CD4-positive, alpha-beta T cell treated with Interleukin-2 at 100 ng/mL for 4 hours (primary cell): ENCODE results near the gene U2AF2.
A peak's percentile ranks its signal among the peaks of the same experiment; 100 is the strongest.

Experiments used
- DNase-seq: peaks from one replicate; pipeline ENCODE4 v3.0.0-alpha.2; 2020; ENCODE audit warnings: low spot score

U2AF2 gene

GRCh38 chr19:55643887-55644176, 11.0 kb upstream of the U2AF2 start:
- no peak for DNase-seq

GRCh38 chr19:55644191-55644833, 10.5 kb upstream of the U2AF2 start:
- DNase-seq = no peak

- no peak for DNase-seq
Observed at GRCh38 chr19:55644842-55645511, 9.9 kb upstream of the U2AF2 start.

GRCh38 chr19:55645512-55645881, 9.3 kb upstream of the U2AF2 start:
- DNase-seq = no peak

- no peak for DNase-seq
Observed at GRCh38 chr19:55646889-55647731, 7.7 kb upstream of the U2AF2 start.

- DNase-seq = peak; percentile 40
Observed at GRCh38 chr19:55647732-55648584, 6.9 kb upstream of the U2AF2 start, which contains the start of gene CCDC106. Gene CCDC106 (plus strand): TSS chr19:55648212. CDS start chr19:55649047, 835 bp downstream.

- DNase-seq = no peak
Observed at GRCh38 chr19:55648585-55649267, 6.1 kb upstream of the U2AF2 start.

GRCh38 chr19:55649268-55650125, 5.3 kb upstream of the U2AF2 start:
- DNase-seq = no peak

GRCh38 chr19:55650126-55650557, 4.7 kb upstream of the U2AF2 start:
- no peak for DNase-seq

- no peak for DNase-seq
Observed at GRCh38 chr19:55650602-55651230, 4.1 kb upstream of the U2AF2 start.

GRCh38 chr19:55651236-55651635, 3.6 kb upstream of the U2AF2 start:
- no peak for DNase-seq

- no peak for DNase-seq
Observed at GRCh38 chr19:55652311-55653128, 2.3 kb upstream of the U2AF2 start.

- DNase-seq = peak; percentile 99
Observed at GRCh38 chr19:55653651-55654322, 1.0 kb upstream of the U2AF2 start.

- peak; percentile 100 for DNase-seq
Observed at GRCh38 chr19:55654323-55654867, 440 bp upstream of the U2AF2 start.

GRCh38 chr19:55655648-55656040, 809 bp downstream of the U2AF2 start:
- DNase-seq = no peak

- DNase-seq = no peak
Observed at GRCh38 chr19:55656552-55656951, 1.7 kb downstream of the U2AF2 start.

GRCh38 chr19:55656988-55657747, 2.3 kb downstream of the U2AF2 start:
- DNase-seq = no peak
